CD4-positive, alpha-beta T cell treated with Interleukin-1 beta for 1 hour (primary cell): ENCODE data around the gene HSPA12A.

Experiments used
- DNase-seq, 2 donors: peaks; one replicate each; pipeline ENCODE4 v3.0.0-alpha.2; 2020 to 2022

The HSPA12A gene

DNA sequence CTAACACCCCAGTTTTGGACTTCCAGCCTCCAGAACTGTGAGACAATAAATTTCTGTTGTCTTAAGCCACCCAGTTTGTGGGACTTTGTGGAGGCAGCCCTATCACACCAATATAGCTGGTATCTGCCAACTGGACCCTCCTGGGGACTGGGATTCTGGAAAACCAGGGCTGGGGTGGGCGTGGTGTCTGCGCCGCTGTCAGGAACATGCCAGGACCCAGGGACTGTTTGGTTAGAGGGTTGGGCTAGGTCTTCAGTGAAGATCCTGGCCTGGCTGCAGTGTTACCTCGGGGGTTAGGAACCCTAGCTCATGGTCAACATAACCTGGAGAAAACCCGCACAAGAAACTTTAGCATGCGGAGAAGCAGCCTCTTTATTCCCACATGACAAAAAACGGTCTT is 79.0 kb downstream of the HSPA12A start:
- no peak for DNase-seq

DNA sequence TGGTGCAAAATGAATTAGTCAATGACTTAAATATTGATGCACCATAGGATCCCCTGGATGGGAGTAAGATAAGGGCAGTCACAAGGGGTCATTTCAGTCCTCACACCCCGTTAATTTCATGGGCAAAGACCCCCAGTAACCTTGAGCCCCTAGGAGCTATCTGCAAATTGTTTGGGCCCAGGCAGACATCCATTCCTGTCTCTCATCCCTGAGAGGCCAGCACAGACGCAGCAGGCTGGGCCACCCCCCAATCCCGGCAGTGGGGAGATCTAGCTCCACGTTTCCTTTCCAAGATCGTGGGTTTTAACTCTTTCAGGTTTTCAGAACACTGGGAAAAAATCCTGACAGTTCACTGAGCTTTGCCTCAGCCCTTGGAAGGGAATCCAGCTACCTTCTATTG is 81.5 kb downstream of the HSPA12A start:
- no peak for DNase-seq

DNA sequence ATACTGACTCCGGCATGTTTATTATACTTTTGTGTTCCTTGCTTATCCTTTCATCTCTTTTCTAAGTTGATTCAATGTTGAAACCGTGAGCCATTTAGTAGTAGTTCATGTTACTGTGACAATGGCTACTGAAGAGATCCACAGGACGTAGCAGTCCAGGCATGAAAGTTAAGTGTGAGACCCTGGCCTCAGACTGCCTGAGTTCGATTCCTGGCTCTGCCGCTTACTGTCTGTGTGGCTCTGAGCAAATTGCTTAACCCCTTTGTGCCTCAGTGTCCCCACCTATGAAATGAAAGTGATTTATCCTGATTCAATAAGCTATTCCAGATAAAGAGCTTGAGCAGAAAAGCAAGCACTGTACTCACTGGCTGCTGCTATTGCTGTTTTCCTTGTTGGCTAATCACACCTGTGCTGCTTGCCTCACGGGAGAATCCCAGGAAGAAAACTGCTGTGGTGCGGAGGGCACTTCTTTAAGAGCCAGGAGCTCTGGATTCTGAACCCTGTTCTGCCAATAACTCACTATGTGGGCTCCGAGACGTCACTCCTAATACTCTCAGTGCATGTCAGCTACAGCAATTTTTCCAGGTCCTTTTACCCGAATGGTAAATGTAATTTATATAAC is 83.2 kb downstream of the HSPA12A start:
- DNase-seq = no peak

DNA sequence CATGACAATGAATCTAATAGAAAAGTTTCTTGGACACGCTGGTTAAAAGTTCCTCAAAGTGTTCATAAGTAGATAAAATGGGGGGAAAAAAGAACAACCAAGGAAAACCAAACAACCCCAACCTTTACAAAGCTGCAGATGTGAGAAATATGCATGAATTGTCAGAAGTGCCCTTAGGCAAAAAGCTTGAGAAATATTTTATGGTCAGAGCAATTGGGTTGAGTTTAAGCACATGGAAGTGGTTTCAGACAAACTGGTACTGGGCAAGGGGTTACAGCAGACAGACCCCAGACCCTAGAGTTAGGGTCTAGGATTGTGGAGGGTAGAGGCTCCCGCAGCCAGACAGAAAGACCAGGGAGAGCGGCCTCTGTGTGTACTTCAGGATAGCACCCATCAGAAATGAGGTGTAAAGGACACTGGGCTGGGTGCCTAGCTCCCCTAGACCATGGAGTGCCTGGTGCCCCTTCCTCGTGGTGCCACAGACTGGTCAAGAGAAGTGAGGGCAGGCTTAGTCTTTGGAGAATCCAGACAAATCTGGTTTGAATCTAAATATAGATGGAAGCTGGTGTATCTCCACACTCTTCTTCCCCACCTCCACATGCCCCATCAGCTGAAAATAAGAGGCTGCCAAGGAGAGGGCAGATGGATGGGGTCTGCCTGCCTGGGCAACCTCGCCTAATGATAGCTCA is 84.4 kb downstream of the HSPA12A start:
- no peak for DNase-seq

DNA sequence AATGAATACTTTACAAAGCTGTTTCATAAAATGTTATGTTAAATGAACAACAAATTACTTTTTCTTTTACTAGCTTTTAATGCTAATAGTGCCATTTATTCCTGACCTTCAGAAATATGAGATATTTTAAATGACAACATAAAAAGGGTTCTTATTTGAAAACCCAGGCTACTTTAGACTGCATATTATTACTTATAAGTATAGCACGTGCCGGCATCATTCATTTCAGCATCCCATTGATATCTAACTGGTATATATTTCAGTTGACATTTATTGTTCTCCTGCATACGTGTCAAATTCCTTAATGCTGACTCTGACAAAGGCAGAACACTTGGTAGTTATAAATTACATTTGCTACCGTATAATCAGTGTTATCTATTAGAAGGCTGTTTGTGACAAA is 86.3 kb downstream of the HSPA12A start:
- DNase-seq = no peak

DNA sequence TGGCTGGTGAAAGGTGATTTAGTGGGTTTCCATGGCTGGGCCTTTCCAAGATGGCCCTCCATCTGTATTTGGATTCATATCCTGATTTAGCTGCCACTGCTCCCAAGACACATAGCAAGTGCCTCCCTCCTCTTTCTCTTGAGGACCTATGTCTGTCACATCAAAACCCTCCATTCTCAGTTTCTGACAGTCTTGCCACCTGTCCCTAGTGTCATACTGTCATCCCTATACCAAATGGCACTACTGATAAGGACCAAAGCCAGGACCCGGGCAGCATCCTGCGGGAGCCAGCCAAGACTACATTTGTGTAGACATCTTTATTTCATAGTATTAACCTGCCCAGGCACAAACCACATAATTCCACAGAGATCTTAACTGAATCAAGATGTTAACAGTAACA is 86.8 kb downstream of the HSPA12A start:
- no peak for DNase-seq

DNA sequence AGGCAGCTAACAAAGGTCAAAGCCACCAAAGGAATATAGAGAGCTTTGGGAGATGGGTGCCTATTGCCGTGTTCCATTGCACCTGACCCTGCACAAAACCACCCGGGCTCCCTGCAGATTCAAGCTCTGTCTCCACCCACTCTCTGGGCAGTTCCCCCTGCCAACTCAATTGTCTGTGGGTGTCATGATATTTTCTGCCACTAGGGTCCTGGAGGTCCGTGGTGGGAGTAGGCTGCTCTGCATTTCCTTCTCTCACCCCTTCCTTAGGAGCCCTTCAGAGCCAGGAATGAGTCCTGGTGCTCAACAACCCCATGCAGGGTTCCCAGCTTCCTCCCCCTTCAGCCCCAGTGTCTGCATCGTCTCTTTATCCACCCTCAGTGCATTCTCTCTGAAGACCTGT is 87.5 kb downstream of the HSPA12A start:
- no peak for DNase-seq

DNA sequence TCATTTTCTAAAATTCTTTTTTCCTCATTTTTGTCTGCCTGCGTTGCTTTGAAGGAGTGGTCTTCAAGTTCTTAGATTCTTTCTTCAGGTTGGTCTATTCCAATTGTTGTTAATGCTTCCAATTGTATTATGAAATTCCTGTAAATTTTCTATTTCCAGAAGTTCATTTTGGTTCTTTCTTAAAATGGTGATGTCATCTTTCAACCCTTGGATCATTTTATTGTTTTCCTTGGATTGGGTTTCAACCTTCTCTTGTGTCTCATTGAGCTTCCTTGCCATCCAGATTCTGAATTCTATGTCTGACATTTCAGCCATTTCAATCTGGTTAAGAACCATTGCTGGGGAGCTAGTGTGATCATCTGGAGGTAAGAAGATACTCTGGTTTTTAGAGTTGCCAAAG is 88.5 kb downstream of the HSPA12A start:
- no peak for DNase-seq

DNA sequence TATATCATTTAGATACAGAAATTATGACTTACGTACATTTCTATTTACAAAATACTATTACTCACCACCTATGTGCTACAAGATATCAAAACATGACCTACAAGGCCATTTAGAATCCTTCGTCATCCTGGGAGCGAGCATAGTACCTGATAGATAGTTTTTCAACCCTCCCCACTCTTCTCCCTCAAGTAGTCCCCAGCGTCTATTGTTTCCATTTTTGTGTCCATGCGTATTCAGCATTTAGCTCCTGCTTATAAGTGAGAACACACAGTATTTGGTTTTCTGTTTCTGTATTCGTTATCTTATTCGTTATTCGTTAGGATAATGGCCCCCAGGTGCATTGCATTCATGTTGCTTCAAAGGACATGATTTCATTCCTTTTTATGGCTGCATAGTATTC is 93.5 kb downstream of the HSPA12A start:
- no peak for DNase-seq

DNA sequence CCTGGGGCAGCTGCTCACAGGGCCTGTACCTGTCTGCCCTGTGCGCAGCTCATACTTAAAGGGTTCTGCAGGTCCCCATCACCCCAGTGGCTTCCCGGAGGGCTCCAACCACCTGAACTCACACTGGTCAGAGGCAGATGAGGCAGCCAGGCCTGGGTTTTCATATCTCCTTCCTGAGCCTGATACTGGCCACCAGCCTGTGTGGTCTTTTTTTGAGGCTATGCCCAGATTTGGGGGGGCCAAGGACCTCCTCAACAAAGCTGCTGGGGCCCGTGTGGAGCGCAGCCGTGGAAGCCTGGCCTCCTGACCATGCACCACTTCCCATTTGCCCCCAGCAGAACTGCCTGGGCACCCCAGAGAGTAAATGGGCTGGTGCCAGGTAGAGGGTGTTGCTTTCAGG is 95.9 kb downstream of the HSPA12A start:
- DNase-seq = no peak

DNA sequence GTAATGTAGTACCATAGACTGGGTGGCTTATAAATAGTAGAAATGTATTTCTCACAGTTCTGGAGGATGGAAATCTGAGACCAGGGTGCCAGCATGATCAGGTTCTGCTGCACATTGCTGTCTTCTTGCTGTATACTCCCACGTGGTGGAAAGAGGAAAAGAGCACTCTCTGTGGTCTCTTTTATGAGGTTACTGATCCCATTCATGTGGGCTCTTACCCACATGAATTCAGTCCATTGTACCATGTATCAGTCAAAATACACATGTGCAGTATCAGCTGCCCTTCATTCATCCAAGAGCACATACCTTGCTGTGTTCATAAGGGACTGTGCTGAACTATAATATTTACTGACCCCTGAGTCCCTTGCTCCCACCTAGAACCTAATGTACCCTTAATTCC is 104.5 kb downstream of the HSPA12A start:
- no peak for DNase-seq

DNA sequence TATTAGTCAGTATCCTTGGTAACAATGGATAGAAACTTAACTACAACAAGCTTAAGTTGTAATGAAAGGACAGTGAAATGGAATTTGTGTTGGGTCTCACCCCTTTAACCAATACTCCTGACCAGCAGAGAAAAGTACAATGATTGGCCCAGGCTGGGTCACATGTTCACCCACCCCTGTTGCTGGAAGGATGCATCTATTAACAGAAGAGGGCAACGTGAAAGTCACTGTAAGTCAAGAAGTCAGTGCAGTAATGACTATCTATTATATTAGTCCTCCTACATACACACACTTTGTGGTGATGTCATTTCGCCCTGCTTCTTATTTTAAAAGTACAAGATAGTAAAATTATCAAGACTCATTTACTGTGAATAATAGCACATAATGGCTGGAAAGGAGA is 105.4 kb downstream of the HSPA12A start:
- DNase-seq = no peak

DNA sequence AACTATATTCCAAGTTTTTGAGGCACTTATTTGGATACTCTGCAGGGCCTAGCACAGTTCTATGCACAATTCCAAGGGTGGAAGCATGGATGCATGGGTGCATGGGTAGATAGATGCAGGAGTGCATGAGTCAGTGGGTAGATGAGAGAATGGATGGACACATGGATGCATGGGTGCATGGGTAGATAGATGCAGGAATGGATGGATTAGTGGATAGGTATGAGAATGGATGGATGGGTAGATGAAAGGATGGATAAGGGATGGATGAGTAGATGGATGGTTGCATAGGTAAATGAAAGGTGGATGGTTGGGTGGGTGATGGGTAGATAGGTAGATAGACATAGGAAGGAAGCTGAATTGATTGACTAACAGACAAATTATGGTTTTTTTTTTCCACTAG is 106.0 kb downstream of the HSPA12A start:
- no peak for DNase-seq

DNA sequence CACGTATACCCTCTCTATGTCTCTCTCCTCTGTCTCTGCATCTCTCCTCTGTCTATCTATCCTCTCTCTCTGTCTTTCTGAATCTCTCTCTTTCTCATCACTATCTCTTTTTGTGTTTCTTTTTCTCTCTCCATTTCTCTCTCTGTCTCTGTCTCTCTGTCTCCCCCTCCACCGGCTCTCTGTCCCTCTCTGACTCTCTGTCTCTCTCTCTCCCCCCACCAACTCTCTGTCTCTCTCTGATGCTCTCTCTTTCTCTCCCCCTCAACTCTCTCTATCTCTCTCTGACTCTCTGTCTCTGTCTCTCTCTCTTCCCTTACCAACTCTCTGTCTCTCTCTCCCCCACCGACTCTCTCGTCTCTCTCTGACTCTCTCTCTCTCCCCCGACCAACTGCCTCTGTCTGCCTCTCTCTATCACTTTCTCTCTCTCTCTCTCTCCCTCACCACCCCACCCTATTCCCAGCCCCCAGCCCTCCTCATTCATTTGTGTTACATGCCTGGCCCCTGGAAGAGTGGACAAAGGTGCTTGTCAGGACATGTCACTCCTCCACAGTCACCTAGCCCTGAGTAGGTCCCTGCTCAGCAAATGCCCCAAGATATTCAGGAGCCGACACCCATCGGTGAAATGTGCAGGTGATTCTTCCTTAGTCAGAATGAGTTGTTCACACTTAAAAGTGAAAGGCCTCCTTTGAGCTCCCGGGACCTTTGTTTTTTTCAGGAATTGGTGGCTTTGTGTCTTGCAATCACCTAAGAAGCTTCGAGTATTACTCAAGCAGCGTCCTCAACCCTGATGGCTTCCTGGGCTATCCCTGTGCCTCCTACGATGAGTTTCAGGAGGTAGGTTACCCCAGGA is 108.0 kb downstream of the HSPA12A start:
- DNase-seq = no peak

DNA sequence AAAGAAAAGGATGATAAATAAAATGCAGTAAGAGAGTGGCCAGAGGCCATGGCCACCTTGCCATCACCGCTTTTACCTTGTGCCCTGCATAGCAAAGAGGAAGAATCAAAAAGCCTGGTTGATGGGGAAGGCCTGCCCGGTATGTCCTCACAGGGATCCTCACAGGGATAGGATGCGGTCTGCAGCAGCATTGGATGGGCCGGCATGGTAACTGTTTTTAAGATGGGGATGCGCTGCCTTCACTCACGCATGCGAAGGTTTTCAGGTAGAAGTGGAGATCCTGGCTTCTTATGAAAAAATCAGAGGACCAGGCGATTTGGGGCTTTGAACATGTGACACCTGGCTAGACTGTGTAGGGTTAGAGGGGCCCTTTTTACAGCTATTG is 109.2 kb downstream of the HSPA12A start:
- no peak for DNase-seq

DNA sequence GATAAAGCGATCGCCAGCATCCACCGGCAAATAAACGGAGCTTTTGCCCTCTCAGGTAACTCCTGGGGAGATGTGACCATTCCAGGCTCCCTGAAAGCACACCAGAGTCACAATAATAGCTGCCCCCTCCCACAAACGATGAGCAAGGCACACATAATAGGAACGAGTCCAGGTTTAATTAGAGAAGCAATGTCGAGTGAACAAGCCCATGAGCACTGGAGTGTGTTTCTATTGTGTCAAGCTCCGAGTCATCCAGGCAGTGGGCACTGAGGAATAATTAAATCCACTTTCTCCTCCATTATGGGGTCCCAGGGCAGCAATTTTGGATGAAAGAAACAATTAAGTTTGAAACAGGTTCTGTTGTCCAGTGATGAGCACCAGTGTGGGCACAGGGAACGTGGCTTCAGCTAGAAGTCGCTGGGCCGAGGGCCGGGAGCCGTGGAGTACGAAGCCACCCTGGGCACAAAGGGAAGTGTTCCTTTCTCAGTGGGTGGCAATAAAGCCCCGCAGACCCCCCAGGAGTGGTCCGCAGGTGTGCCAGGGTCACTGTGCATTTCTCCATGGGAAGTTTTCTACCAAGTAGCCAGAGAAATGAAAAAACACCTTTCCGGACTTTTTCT is 109.7 kb downstream of the HSPA12A start:
- no peak for DNase-seq

DNA sequence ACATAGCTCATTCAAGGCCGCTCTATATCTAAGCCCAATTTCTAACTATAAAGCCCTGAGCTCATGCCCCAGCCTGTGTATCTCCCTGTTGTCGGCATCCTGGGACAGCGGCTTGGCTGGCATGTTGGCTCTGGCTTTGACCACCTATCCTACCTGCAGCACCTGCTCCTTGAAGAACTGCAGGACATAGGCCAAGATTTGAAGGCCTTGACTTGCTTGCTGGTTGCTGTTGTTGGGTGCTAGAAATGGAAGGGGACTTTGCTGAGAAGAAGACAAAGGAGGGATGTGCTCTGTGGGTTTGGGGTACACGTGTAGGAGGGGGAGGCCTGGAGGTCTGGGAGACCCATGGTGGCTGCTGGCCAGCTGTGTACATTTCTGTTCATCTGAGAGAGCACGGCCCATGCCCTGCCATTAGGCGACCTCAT is 110.5 kb downstream of the HSPA12A start:
- DNase-seq = no peak

DNA sequence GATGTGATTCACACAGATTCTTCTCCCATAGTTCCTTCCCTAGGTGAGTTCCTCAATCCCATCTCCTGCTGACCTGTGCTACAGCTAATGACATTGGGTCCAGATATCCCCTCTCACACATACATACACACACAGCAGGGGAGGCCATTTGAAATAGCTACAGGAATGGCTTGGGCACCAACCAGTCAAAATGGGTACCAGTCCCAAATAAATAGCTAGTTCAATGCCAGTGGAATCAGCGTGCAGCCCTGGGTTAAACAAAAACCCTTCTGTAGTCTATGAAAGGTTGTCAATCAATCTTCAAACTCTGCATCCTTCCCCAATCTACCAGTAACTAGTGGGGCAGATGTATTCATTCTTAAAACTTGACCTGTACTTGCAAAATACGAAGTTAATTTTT is 112.3 kb downstream of the HSPA12A start:
- DNase-seq = no peak

DNA sequence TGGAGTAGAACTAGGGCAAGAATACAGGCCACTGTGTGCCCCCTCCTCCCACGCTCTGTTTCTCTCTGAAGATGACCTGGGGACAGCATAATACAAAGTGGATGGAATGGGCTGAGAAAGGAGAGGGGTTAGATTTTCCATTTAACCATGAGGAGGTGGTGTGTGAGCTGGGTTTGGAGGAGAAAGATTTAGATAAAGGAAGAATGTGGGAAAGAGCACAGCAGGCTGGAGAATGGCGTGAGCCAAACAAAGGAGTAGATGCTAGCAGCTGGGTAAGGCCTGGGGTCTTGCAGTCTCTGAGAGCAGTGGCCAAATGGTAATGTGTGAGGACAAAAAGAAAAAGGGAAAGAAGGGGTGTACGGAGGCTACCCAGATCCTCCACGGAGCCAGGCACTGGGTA is 113.0 kb downstream of the HSPA12A start:
- DNase-seq = no peak

DNA sequence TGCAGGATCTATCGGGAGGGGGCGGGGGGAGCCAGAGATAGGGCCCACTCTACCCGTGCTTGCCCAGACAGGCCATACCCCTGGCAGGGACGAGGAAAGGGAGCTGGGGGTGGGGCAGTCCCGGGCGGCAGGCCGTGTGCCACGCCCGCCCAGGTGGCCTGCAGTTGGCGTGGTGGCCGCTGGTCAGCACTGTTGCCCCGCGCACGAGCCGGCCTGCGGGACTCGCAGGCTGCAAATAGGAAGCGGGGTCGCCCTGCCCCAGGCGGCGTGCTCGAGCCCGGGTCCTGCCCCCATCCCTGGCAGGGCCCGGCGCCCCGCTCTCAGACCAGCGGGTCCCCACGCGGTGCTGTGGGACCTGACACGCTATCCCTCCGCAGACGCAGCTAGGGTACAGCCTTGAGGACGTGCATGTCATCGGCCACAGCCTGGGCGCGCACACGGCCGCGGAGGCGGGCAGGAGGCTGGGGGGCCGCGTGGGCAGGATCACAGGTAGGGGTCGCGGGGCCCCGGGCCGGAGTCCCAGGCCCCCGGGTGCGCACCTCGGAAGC is 114.9 kb downstream of the HSPA12A start:
- DNase-seq = no peak

DNA sequence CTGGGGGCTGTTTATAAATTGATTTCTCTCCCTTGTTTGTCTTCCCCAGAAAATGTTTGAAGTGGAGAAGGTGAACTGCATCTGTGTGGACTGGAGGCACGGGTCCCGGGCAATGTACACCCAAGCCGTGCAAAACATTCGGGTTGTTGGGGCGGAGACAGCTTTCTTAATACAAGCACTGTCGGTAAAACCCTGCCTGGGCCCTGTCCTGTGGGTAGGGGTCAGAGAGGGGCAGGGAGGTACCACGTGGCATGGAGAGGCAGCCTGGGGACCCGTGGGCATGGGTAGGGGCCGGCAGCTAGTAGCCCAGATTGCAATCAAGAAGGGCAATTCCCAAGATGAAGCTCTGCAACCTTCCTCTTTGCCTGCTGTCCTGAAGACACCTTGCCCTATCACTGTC is 115.6 kb downstream of the HSPA12A start:
- no peak for DNase-seq

DNA sequence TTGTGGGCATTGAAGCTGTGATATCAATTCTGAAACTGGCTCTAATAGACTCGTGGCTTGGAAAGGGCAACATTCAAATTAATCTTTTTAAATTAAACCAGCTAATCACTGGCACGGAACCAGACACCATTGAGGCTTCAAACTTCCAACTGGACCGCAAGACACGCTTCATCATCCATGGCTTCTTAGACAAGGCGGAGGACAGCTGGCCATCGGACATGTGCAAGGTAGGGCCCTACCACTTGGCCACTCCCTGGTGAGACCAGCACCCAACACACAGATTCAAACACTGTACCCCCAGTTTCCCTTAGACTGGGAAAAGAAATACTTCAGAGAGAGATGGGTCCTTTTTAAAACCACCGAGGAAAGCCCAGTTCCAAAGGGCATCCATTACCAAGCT is 116.5 kb downstream of the HSPA12A start:
- DNase-seq = no peak

DNA sequence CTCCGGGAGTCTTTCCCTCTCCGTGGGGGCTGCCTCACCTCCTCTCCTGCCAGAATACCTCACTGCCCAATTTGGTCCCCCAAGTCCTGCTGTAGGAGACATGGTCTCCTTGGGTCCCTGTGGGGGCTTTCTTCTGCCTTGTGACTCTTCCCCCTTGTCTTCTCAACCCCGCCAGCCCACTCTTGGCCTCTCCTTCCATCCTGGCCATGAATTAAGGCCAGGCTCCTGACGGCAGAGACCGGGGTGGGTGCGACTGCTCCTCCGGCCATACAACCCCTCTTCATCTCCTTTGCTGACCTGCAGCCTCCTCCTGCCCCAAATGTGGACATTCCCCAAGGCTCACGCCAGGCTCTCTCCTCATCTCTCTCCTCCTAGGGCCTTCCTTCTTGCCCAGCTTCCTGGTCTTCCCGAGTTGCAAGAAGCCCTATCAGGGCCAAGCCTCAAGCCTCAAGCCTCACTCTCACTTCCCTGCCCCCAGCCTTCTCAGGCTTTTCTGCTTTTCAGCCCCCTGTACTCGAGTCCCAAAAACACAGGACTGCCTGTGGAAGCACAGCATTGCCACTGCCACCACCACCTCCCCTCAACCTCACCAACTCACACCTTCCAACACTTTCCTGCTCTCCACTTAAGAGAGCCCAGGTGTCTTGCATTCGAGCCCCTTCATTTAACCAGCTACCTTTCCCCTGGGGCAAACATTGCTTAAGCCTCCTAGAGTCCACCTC is 120.3 kb downstream of the HSPA12A start:
- no peak for DNase-seq
